GM19372 (cell line): ENCODE measurements around the gene TMCO4.

ENCODE experiments used
- ATAC-seq: cut with Tn5 transposase; IDR thresholded peaks from one replicate; pipeline ENCODE4 v1.9.1; 2021; ENCODE audit warnings: mild to moderate bottlenecking, low read depth, moderate library complexity; ENCODE audit not compliant: unreplicated experiment

Gene TMCO4

GRCh38 chr1:19750882-19751276 is 48.8 kb downstream of the TMCO4 start:
- ATAC-seq: no peak

GRCh38 chr1:19750101-19750881 is 49.4 kb downstream of the TMCO4 start:
- no peak for ATAC-seq

- ATAC-seq: no peak
Observed at GRCh38 chr1:19749685-19750084, 50.0 kb downstream of the TMCO4 start.

GRCh38 chr1:19747761-19748160 is 52.0 kb downstream of the TMCO4 start:
- no peak for ATAC-seq

GRCh38 chr1:19744886-19745285 is 54.8 kb downstream of the TMCO4 start:
- ATAC-seq: no peak

GRCh38 chr1:19744335-19744743 is 55.4 kb downstream of the TMCO4 start:
- ATAC-seq: no peak

GRCh38 chr1:19743793-19744192 is 55.9 kb downstream of the TMCO4 start:
- no peak for ATAC-seq

- no peak for ATAC-seq
Observed at GRCh38 chr1:19743180-19743579, 56.5 kb downstream of the TMCO4 start.

- no peak for ATAC-seq
Observed at GRCh38 chr1:19739628-19740027, 60.1 kb downstream of the TMCO4 start.

GRCh38 chr1:19738669-19739068 is 61.0 kb downstream of the TMCO4 start:
- ATAC-seq: no peak

- ATAC-seq: no peak
Observed at GRCh38 chr1:19738076-19738475, 61.6 kb downstream of the TMCO4 start.

GRCh38 chr1:19737104-19737825 is 62.5 kb downstream of the TMCO4 start:
- ATAC-seq: no peak

GRCh38 chr1:19735440-19736127 is 64.1 kb downstream of the TMCO4 start:
- no peak for ATAC-seq

- no peak for ATAC-seq
Observed at GRCh38 chr1:19734472-19734999, 65.2 kb downstream of the TMCO4 start.

GRCh38 chr1:19734056-19734455 is 65.7 kb downstream of the TMCO4 start:
- ATAC-seq: no peak

GRCh38 chr1:19733615-19734014 is 66.1 kb downstream of the TMCO4 start:
- ATAC-seq: no peak

GRCh38 chr1:19731311-19731821 is 68.3 kb downstream of the TMCO4 start:
- ATAC-seq: no peak

GRCh38 chr1:19730793-19731192 is 68.9 kb downstream of the TMCO4 start:
- no peak for ATAC-seq

GRCh38 chr1:19730232-19730631 is 69.5 kb downstream of the TMCO4 start:
- no peak for ATAC-seq

GRCh38 chr1:19728413-19729145 is 71.1 kb downstream of the TMCO4 start:
- ATAC-seq: no peak
